Spleen (tissue), 11 donors: ENCODE results near the gene SRPK2. TPM values are rescaled to one million over a fixed set of nuclear protein-coding genes. Genes with fewer than 3 reads are reported as not detected.
A peak's percentile ranks its signal among the peaks of the same experiment; 100 is the strongest.
"Not testable (repeated sequence)": the region's sequence is repeated elsewhere in the genome, so short reads cannot be mapped to it uniquely, and the experiment has no call there.

ENCODE experiments used
- DNase-seq: peaks from one replicate; pipeline ENCODE4 v3.0.0-alpha.2; 2020
- H3K27ac ChIP-seq, 8 donors: fragments of 200-600 bp; sonication (generic) in 7 of 8; 1 replicate in 4 of 8; 2 replicates in 4 of 8; pipeline versions ENCODE4 v1.5.0 to v1.8.0; 2016 to 2021; ENCODE audit warnings: inconsistent platforms in 4 of 8, mild to moderate bottlenecking in 4 of 8, moderate library complexity in 1 of 8
- H3K27me3 ChIP-seq, 7 donors: fragments of 200-600 bp; sonication (generic) in 6 of 7; replicated peaks in 1 of 7; 1 replicate in 4 of 7; 2 replicates in 3 of 7; pipeline versions ENCODE4 v1.5.0 to v1.8.0; 2016 to 2021; ENCODE audit warnings: inconsistent platforms in 3 of 7, mild to moderate bottlenecking in 1 of 7
- H3K36me3 ChIP-seq, 6 donors: fragments of 200-600 bp; sonication (generic) in 5 of 6; 1 replicate in 4 of 6; 2 replicates in 2 of 6; pipeline versions ENCODE4 v1.5.0 to v1.8.0; 2016 to 2021; ENCODE audit warnings: inconsistent platforms in 2 of 6
- H3K4me1 ChIP-seq, 6 donors: fragments of 200-600 bp; sonication (generic) in 5 of 6; 1 replicate in 3 of 6; 2 replicates in 3 of 6; pipeline versions ENCODE4 v1.5.0 to v1.8.0; 2016 to 2021; ENCODE audit warnings: inconsistent platforms in 3 of 6
- H3K4me3 ChIP-seq, 8 donors: fragments of 200-600 bp; sonication (generic) in 7 of 8; 1 replicate in 4 of 8; 2 replicates in 4 of 8; pipeline versions ENCODE4 v1.5.0 to v1.8.0; 2016 to 2021; ENCODE audit warnings: inconsistent platforms in 4 of 8, mild to moderate bottlenecking in 4 of 8, moderate library complexity in 2 of 8
- H3K9me3 ChIP-seq, 8 donors: fragments of 200-600 bp; sonication (generic) in 7 of 8; 1 replicate in 4 of 8; 2 replicates in 4 of 8; pipeline versions ENCODE4 v1.5.0 to v1.8.0; 2016 to 2021; ENCODE audit warnings: inconsistent platforms in 4 of 8
- POLR2A ChIP-seq, 3 donors: fragments of 450-650 bp; IDR thresholded peaks; one replicate each; pipeline ENCODE4 v1.5.1; 2017; ENCODE audit warnings: antibody characterized with exemption in 3 of 3, mild to moderate bottlenecking in 1 of 3
- POLR2AphosphoS5 ChIP-seq, 3 donors: sonication (generic); formaldehyde crosslinking; IDR thresholded peaks; one replicate each; pipeline ENCODE4 v1.5.1; 2017; ENCODE audit warnings: antibody characterized with exemption in 3 of 3
- WGBS, 5 donors: extraction: QIAGEN DNeasy Blood & Tissue Kit in 3 of 5; methylation state at CpG; one replicate each; pipeline versions ENCODE4 v1.1.5 to v1.1.7; 2013 to 2018; 5-methylcytosine and 5-hydroxymethylcytosine counted together
- intact Hi-C: fragments of 100-400 bp; cut with DNase I; formaldehyde crosslinking; loops from one replicate; pipeline ENCODE4 v1.15.0; 2023; ENCODE audit warnings: low total_unique reads
- polyA plus RNA-seq, 3 donors: library from polyadenylated mRNA; stranded (reverse); fragments of 200-250 nt; gene quantifications; one replicate each; pipeline ENCODE4 v1.2.1, GENCODE V29; 2013
- total RNA-seq, 7 donors: library from RNA; depleted of rRNA in 3 of 7; stranded (reverse); fragments of >200 nt in 3 of 7; fragmentation: NEBNext Ultra II Directional in 4 of 7; extraction: Animal tissue kit (Norgen Biotek cat#: 25700) in 4 of 7; gene quantifications; one replicate each; pipeline versions ENCODE4 v1.1.0 to v1.2.1, GENCODE V29; 2016 to 2021
- TF ChIP-seq, protein P1 (sequence below), 11 experiments: fragments of 200-600 bp in 7 of 11; fragments of 450-650 bp in 4 of 11; sonication (generic) in 4 of 11; IDR thresholded peaks in 8 of 11; conservative IDR thresholded peaks in 3 of 11; 1 replicate in 7 of 11; 2 replicates in 4 of 11; pipeline versions ENCODE4 v1.4.0 to v1.8.0; 2016 to 2021; ENCODE audit warnings: antibody characterized with exemption in 11 of 11, inconsistent platforms in 4 of 11, mild to moderate bottlenecking in 1 of 11
- donor health status: healthy with polysubstance abuse.
- donor health status: DM: no; HTN: no; CAD: no; lungs with moderate emphysema.
- donor health status: DM: no; HTN: no; CAD: no.
- donor health status: Bipolar disorder and iron deficiency.
- donor health status: healthy.
- donor health status: DM: no; HTN: no; CAD: no.
- donor health status: DM: yes; HTN: yes; CAD: no.

Gene SRPK2
- total and polyA plus RNA-seq, 10 donors: 9.6 to 60.3 (median 46.2) TPM

DNA sequence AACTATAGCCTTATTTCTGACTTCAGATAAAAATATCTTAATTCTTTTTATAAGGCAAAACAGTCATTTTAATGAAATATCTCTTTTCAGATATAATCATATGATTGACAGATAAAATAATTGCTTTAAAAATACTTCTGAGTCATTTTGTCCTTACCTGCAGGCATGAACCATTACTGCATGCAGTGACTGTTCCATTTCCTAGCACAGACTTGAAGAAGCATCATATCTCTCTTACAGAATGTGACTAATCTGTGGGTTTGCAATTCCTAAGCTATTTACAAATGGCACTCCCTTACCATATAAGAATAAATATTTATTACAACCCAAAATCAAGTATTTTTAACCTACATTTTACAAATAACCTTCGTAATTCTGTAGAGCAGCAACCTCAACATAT is 120.7 kb downstream of the SRPK2 start:
- TF ChIP-seq, protein P1, sequence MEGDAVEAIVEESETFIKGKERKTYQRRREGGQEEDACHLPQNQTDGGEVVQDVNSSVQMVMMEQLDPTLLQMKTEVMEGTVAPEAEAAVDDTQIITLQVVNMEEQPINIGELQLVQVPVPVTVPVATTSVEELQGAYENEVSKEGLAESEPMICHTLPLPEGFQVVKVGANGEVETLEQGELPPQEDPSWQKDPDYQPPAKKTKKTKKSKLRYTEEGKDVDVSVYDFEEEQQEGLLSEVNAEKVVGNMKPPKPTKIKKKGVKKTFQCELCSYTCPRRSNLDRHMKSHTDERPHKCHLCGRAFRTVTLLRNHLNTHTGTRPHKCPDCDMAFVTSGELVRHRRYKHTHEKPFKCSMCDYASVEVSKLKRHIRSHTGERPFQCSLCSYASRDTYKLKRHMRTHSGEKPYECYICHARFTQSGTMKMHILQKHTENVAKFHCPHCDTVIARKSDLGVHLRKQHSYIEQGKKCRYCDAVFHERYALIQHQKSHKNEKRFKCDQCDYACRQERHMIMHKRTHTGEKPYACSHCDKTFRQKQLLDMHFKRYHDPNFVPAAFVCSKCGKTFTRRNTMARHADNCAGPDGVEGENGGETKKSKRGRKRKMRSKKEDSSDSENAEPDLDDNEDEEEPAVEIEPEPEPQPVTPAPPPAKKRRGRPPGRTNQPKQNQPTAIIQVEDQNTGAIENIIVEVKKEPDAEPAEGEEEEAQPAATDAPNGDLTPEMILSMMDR (IDR thresholded peaks at IDR 0.05 in 8 of 11, conservative IDR thresholded peaks at IDR 0.05 in 3 of 11): no peak
- TF ChIP-seq POLR2AphosphoS5 (IDR thresholded peaks at IDR 0.05) (no peak), POLR2A (IDR thresholded peaks at IDR 0.05) (no peak)
- Histone ChIP-seq H3K27me3 (no peaks in the 10 kb centered on the region), H3K4me1 (peaks cover 25 to 57% (median 40%) of the 10 kb centered on the region in 6 donors), H3K27ac (peak overlapping the region in 7 of 8 donors; percentile 68 to 81 (median 77)), H3K36me3 (no peaks in the 10 kb centered on the region), H3K4me3 (peak overlapping the region; percentile 18 to 63 (median 36)), H3K9me3 (no peaks in the 10 kb centered on the region)
- 14 to 31% (median 27%) methylated on average over 1 of the region's 1 CpG for WGBS, 5 donors
- intact Hi-C loops: no loop called here
- DNase-seq: no peak

DNA sequence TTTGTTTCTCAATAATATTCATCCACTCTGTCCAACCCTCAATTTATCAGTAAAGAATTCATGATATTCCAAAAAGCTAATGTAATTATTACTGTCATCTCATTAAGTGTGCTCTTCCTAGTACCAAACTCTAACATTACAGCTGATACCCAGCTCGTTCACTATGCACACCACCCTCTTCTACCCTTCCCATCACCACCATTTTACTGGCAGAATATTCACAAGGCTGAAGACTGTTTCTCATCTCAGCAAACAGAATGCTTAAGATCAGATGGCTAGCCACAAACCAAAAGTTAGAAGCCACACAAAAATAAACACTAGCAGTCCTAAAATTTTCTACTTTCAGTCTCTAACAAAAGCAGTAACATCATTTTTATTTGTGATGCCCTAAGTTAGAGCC is 121.5 kb downstream of the SRPK2 start:
- Histone ChIP-seq H3K9me3 (no peaks in the 10 kb centered on the region), H3K27ac (peak overlapping the region in 4 of 8 donors; percentile 10 to 79 (median 76)), H3K36me3 (no peaks in the 10 kb centered on the region), H3K4me3 (peak overlapping the region in 1 of 8 donors; percentile 11), H3K27me3 (no peaks in the 10 kb centered on the region), H3K4me1 (peaks cover 25 to 59% (median 40%) of the 10 kb centered on the region in 6 donors)
- intact Hi-C loops: no loop called here
- 28 to 43% (median 36%) methylated on average over 1 of the region's 1 CpG for WGBS, 5 donors
- TF ChIP-seq, protein P1 (IDR thresholded peaks at IDR 0.05 in 8 of 11, conservative IDR thresholded peaks at IDR 0.05 in 3 of 11): no peak
- TF ChIP-seq POLR2AphosphoS5 (IDR thresholded peaks at IDR 0.05): no peak
- no peak for TF ChIP-seq POLR2A (IDR thresholded peaks at IDR 0.05)
- DNase-seq: no peak

DNA sequence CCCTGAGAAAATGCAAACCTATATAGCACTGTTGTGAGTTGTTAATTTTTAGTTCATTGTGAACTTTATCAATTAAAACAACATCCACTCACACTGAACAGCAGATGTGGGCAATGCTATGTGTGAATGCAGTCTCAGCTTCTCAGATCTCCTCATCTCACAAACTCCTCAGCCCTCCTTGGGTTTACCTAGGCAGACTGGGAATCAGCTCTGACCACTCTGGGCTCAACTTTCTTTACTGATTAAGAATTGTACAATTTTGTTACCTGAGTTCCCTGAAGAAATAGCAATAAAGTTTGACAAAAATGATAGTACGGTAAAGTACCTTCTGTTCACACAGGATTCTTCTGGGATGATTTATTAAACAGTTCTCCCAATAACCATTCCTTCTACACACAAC is 124.0 kb downstream of the SRPK2 start:
- H3K27me3 ChIP-seq: no peaks in the 10 kb centered on the region
- intact Hi-C loops: no loop called here
- H3K4me3 ChIP-seq: no peak overlapping the region
- TF ChIP-seq, protein P1 (IDR thresholded peaks at IDR 0.05 in 8 of 11, conservative IDR thresholded peaks at IDR 0.05 in 3 of 11): no peak
- no peak for TF ChIP-seq POLR2AphosphoS5 (IDR thresholded peaks at IDR 0.05)
- H3K27ac ChIP-seq: no peak overlapping the region
- peaks cover 22 to 60% (median 37%) of the 10 kb centered on the region in 6 donors for H3K4me1 ChIP-seq
- 96 to 100% (median 98%) methylated on average over 1 of the region's 1 CpG for WGBS, 5 donors
- no peaks in the 10 kb centered on the region for H3K36me3 ChIP-seq
- peaks cover 0 to 13% (median 7%) of the 10 kb centered on the region in 8 donors for H3K9me3 ChIP-seq
- DNase-seq: no peak

DNA sequence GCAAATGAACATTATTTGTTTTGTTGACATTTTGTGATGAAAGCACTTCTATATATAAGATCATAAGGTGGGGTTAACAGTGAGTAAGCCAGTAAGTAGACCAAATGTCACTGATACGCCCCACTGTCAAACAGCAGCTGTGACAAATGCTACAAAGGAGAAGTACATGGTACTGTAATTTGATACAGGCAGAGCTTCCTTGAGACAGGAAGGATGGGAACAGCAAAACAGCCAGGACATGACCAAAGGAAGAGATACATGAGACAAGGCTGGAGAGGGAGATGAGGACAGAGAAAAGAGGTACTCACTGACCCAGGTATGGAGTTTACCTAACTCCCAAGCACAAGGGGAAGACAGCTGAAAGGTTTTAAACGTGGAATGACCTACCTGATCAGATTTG is 127.0 kb downstream of the SRPK2 start:
- H3K9me3 ChIP-seq: peaks cover 0 to 19% (median 10%) of the 10 kb centered on the region in 8 donors
- intact Hi-C loops: no loop called here
- TF ChIP-seq, protein P1 (IDR thresholded peaks at IDR 0.05 in 8 of 11, conservative IDR thresholded peaks at IDR 0.05 in 3 of 11): no peak
- TF ChIP-seq POLR2A (IDR thresholded peaks at IDR 0.05) (no peak), POLR2AphosphoS5 (IDR thresholded peaks at IDR 0.05) (no peak)
- no peak overlapping the region for H3K27ac ChIP-seq
- H3K4me1 ChIP-seq: peaks cover 8 to 57% (median 23%) of the 10 kb centered on the region in 6 donors
- WGBS, 5 donors: 67 to 76% (median 71%) methylated on average over 2 of the region's 2 CpGs
- H3K4me3 ChIP-seq: no peak overlapping the region
- no peaks in the 10 kb centered on the region for H3K27me3 ChIP-seq
- H3K36me3 ChIP-seq: no peaks in the 10 kb centered on the region
- no peak for DNase-seq

DNA sequence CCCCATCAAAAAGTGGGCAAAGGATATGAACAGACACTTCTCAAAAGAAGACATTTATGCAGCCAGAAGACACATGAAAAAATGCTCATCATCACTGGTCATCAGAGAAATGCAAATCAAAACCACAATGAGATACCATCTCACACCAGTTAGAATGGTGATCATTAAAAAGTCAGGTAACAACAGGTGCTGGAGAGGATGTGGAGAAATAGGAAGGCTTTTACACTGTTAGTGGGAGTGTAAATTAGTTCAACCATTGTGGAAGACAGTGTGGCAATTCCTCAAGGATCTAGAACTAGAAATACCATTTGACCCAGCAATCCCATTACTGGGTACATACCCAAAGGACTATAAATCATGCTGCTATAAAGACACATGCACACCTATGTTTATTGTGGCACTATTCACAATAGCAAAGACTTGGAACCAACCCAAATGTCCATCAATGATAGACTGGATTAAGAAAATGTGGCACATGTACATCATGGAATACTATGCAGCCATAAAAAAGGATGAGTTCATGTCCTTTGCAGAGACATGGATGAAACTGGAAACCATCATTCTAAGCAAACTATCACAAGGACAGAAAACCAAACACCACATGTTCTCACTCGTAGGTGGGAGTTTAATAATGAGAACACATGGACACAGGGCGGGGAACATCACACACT is 128.4 kb downstream of the SRPK2 start:
- Histone ChIP-seq H3K9me3 (peaks cover 0 to 19% (median 10%) of the 10 kb centered on the region in 8 donors), H3K4me1 (peaks cover 8 to 52% (median 21%) of the 10 kb centered on the region in 6 donors)
- intact Hi-C loops, DNase-seq, H3K27me3 ChIP-seq, H3K36me3 ChIP-seq, H3K4me3 ChIP-seq, H3K27ac ChIP-seq: not testable (repeated sequence)
- 96 to 100% (median 98%) methylated on average over 2 of the region's 2 CpGs for WGBS, 5 donors

DNA sequence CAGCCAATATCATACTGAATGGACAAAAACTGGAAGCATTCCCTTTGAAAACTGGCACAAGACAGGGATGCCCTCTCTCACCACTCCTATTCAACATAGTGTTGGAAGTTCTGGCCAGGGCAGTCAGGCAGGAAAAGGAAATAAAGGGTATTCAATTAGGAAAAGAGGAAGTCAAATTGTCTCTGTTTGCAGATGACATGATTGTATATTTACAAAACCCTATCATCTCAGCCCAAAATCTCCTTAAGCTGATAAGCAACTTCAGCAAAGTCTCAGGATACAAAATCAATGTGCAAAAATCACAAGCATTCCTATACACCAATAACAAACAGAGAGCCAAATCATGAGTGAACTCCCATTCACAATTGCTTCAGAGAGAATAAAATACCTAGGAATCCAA is 129.8 kb downstream of the SRPK2 start:
- not testable (repeated sequence) for DNase-seq, H3K27ac ChIP-seq

More for the DNA sequence above, 129.8 kb downstream of the SRPK2 start:
- H3K4me3 ChIP-seq, H3K27me3 ChIP-seq, intact Hi-C loops, H3K36me3 ChIP-seq: not testable (repeated sequence)
- H3K9me3 ChIP-seq: peaks cover 0 to 19% (median 10%) of the 10 kb centered on the region in 8 donors
- peaks cover 8 to 51% (median 21%) of the 10 kb centered on the region in 6 donors for H3K4me1 ChIP-seq
